Panc1 (cell line): ENCODE measurements around the gene RFT1. TPM values are rescaled to one million over a fixed set of nuclear protein-coding genes. Genes with fewer than 3 reads are reported as not detected.

ENCODE experiments used
- ATAC-seq: fragments of 200-7000 bp; cut with Tn5 transposase; 2 replicates; pipeline ENCODE4 v1.9.1; 2020; ENCODE audit warnings: mild to moderate bottlenecking, moderate library complexity
- BruUV-seq: library from RNA; stranded (reverse); fragments of 400-500 nt; replicated peaks from 2 replicates; lab custom pipeline; 2021; lab: Mats Ljungman, UMichigan
- CTCF ChIA-PET: fragments of 300-600 bp; sonication (Branson Sonifier 250); formaldehyde crosslinking; loops from one replicate; lab custom pipeline; 2022; ENCODE audit warnings: antibody characterized with exemption; lab: Charles Lee
- POLR2A ChIA-PET: fragments of 300-600 bp; sonication (Branson Sonifier 250); formaldehyde crosslinking; loops from one replicate; lab custom pipeline; 2022; ENCODE audit warnings: antibody characterized with exemption; lab: Charles Lee
- DNase-seq: peaks from one replicate; pipeline ENCODE4 v3.0.0-alpha.2; 2010; ENCODE audit warnings: low read depth, low spot score
- H3K27ac ChIP-seq: 2 replicates; pipeline ENCODE4 v1.5.1; 2011; ENCODE audit warnings: mild to moderate bottlenecking, low read length, inconsistent platforms
- H3K27me3 ChIP-seq: fragments of 200-500 bp; sonication (Bioruptor generic); 2 replicates; pipeline ENCODE4 v1.6.0; 2014; ENCODE audit warnings: low read length, inconsistent platforms; ENCODE audit not compliant: control insufficient read depth, insufficient read depth
- H3K36me3 ChIP-seq: fragments of 200-500 bp; sonication (Bioruptor generic); 2 replicates; pipeline ENCODE4 v1.5.1; 2014; ENCODE audit warnings: inconsistent platforms, mild to moderate bottlenecking, low read length, moderate library complexity; ENCODE audit not compliant: control insufficient read depth, insufficient read depth
- H3K4me1 ChIP-seq: 2 replicates; pipeline ENCODE4 v1.5.1; 2011; ENCODE audit warnings: inconsistent platforms, mild to moderate bottlenecking, low read length, moderate library complexity; ENCODE audit not compliant: control insufficient read depth, insufficient read depth
- H3K4me3 ChIP-seq, 2 experiments: 2 replicates each; pipeline ENCODE4 v1.5.1; 2011 to 2012; ENCODE audit warnings: low read depth in 2 of 2, low read length in 2 of 2, mild to moderate bottlenecking in 2 of 2, inconsistent platforms in 1 of 2, moderate library complexity in 1 of 2
- H3K9me3 ChIP-seq: fragments of 200-500 bp; sonication (Bioruptor generic); 2 replicates; pipeline ENCODE4 v1.5.1; 2014; ENCODE audit warnings: low read depth, mild to moderate bottlenecking, inconsistent platforms, low read length, moderate library complexity; ENCODE audit not compliant: control insufficient read depth, insufficient read depth
- POLR2AphosphoS5 ChIP-seq: IDR thresholded peaks from 2 replicates; pipeline ENCODE4 v1.6.1; 2012; ENCODE audit warnings: mild to moderate bottlenecking, low read depth, low read length, moderate library complexity
- SIN3A ChIP-seq: IDR thresholded peaks from 2 replicates; pipeline ENCODE4 v1.6.1; 2012; ENCODE audit warnings: low read depth, mild to moderate bottlenecking, low read length, moderate library complexity, borderline replicate concordance; ENCODE audit not compliant: insufficient read depth
- TCF7L2 ChIP-seq: IDR thresholded peaks from 2 replicates; pipeline ENCODE4 v1.6.1; 2011; ENCODE audit warnings: mild to moderate bottlenecking, low read depth, low read length, inconsistent platforms
- in situ Hi-C: cut with HindIII; loops from 2 replicates; pipeline ENCODE4 v1.10.0; 2016; ENCODE audit warnings: low sequenced_read_pairs, low pct_unique_long_range_greater_than_20kb
- intact Hi-C: fragments of 100-400 bp; cut with micrococcal nuclease; formaldehyde crosslinking; loops from one replicate; pipeline ENCODE4 v1.10.0; 2022; ENCODE audit not compliant: unreplicated experiment
- total RNA-seq: library from RNA; stranded (reverse); gene quantifications from one replicate; pipeline ENCODE4 v1.2.1, GENCODE V29; 2021; ENCODE audit not compliant: unreplicated experiment
- TF ChIP-seq, protein P1 (sequence below): fragments of 450-650 bp; IDR thresholded peaks from 2 replicates; pipeline ENCODE4 v1.5.1; 2017; ENCODE audit warnings: mild to moderate bottlenecking
- TF ChIP-seq, protein P2 (sequence below), 2 experiments: IDR thresholded peaks; 2 replicates each; pipeline ENCODE4 v1.6.1; 2011 to 2012; ENCODE audit warnings: low read depth in 2 of 2, control low read depth in 1 of 2, low read length in 1 of 2, mild to moderate bottlenecking in 1 of 2, moderate library complexity in 1 of 2; ENCODE audit not compliant: insufficient read depth in 1 of 2

Gene RFT1
- total RNA-seq, 1 experiment from 2014 or later: 21.0 TPM

DNA sequence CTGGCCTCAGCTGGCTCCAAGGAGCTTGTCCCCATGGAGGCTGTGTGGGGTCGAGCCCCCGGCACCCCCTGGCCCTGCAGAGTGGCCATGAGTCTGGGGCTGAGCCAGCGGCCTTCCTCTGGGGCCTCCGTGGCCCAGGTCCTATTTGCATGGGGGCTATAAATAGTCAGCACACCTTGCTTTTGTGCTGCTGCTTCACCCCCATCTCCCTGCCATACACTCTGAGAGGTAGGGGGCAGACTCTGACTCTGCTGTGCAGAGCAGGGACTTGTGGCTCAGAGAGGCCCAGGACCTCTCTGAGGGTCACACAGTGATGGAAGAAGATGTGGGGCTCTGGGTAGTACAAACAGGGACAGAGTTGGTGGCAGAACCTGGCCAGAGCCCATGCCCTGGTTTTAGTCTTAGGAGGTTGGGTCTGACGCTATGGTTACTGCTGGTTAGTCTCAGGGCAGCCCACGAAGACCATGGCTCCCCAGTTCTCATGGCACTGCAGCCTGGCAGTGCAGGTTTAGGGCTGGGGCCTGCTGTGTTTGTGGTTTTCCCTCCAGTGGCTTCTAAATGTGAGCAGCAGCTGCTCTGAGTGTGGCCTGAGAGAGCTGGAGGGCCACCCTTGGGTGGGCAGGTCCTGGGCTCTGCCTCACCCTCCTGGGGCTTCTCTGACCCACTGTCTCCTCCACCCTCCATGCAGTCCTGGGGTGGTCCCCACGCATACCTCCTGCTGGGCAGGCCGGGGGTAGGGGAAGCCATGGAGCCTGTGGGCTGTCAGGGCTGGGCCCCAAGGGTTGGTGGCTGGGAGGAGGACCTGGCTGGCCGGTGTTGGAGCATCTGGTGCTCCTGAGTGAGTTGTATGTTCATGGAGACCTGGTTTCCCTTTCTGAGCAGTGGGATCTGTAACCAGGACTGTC lies 44.4 kb upstream of the RFT1 start:
- H3K9me3 ChIP-seq: no peaks in the 10 kb centered on the region
- no peak overlapping the region for H3K4me3 ChIP-seq
- ChIA-PET CTCF (interaction anchor here (0.7 kb wide), 1 partner anchor 65 kb away, joined by 3 read pairs; no protein-coding TSS in a partner anchor), POLR2A (no interaction called here)
- H3K36me3 ChIP-seq: no peaks in the 10 kb centered on the region
- intact Hi-C loops: no loop called here
- H3K4me1 ChIP-seq: no peaks in the 10 kb centered on the region; the same call in 1 of the 2 replicates
- no peak for DNase-seq
- in situ Hi-C loops: no loop called here
- no peaks in the 10 kb centered on the region for H3K27me3 ChIP-seq
- no peak for ATAC-seq
- TF ChIP-seq, protein P1, sequence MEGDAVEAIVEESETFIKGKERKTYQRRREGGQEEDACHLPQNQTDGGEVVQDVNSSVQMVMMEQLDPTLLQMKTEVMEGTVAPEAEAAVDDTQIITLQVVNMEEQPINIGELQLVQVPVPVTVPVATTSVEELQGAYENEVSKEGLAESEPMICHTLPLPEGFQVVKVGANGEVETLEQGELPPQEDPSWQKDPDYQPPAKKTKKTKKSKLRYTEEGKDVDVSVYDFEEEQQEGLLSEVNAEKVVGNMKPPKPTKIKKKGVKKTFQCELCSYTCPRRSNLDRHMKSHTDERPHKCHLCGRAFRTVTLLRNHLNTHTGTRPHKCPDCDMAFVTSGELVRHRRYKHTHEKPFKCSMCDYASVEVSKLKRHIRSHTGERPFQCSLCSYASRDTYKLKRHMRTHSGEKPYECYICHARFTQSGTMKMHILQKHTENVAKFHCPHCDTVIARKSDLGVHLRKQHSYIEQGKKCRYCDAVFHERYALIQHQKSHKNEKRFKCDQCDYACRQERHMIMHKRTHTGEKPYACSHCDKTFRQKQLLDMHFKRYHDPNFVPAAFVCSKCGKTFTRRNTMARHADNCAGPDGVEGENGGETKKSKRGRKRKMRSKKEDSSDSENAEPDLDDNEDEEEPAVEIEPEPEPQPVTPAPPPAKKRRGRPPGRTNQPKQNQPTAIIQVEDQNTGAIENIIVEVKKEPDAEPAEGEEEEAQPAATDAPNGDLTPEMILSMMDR: no peak
- no peak for TF ChIP-seq POLR2AphosphoS5
- TF ChIP-seq, protein P2, sequence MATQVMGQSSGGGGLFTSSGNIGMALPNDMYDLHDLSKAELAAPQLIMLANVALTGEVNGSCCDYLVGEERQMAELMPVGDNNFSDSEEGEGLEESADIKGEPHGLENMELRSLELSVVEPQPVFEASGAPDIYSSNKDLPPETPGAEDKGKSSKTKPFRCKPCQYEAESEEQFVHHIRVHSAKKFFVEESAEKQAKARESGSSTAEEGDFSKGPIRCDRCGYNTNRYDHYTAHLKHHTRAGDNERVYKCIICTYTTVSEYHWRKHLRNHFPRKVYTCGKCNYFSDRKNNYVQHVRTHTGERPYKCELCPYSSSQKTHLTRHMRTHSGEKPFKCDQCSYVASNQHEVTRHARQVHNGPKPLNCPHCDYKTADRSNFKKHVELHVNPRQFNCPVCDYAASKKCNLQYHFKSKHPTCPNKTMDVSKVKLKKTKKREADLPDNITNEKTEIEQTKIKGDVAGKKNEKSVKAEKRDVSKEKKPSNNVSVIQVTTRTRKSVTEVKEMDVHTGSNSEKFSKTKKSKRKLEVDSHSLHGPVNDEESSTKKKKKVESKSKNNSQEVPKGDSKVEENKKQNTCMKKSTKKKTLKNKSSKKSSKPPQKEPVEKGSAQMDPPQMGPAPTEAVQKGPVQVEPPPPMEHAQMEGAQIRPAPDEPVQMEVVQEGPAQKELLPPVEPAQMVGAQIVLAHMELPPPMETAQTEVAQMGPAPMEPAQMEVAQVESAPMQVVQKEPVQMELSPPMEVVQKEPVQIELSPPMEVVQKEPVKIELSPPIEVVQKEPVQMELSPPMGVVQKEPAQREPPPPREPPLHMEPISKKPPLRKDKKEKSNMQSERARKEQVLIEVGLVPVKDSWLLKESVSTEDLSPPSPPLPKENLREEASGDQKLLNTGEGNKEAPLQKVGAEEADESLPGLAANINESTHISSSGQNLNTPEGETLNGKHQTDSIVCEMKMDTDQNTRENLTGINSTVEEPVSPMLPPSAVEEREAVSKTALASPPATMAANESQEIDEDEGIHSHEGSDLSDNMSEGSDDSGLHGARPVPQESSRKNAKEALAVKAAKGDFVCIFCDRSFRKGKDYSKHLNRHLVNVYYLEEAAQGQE (IDR thresholded peaks at IDR 0.05; ENCODE audit: insufficient read depth in 1 of 2, low read depth in 2 of 2, low read length in 1 of 2): no peak
- no peak for TF ChIP-seq TCF7L2
- TF ChIP-seq SIN3A: no peak
- BruUV-seq: no TSS peak
- no peak overlapping the region for H3K27ac ChIP-seq

DNA sequence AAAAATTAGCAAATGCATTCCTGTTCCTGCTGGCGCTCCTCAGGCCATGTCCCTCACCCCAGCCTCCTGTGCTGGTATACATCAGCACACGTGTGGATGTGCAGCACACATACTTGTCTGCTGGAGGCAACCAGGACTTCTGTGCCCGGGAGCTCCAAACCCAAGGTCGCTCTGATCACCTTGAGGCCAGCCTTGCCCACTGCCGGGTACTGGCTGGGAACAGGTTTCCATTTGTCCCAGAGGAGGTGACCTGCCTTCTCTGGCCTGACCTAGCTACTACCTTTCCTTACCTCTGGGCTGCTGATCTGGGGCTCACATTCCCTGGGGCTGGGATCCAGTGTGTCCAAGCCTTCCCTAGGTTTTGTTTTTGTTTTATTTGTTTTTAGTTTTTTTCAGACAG lies 42.9 kb upstream of the RFT1 start:
- Histone ChIP-seq H3K4me3 (no peak overlapping the region), H3K27ac (no peak overlapping the region), H3K27me3 (no peaks in the 10 kb centered on the region), H3K9me3 (no peaks in the 10 kb centered on the region), H3K4me1 (no peaks in the 10 kb centered on the region; the same call in 1 of the 2 replicates), H3K36me3 (no peaks in the 10 kb centered on the region)
- ChIA-PET POLR2A (no interaction called here), CTCF (no interaction called here)
- no peak for DNase-seq
- no peak for ATAC-seq
- intact Hi-C loops: no loop called here
- TF ChIP-seq SIN3A (no peak), POLR2AphosphoS5 (no peak), TCF7L2 (no peak)
- TF ChIP-seq, protein P1: no peak
- TF ChIP-seq, protein P2 (IDR thresholded peaks at IDR 0.05; ENCODE audit: insufficient read depth in 1 of 2, low read depth in 2 of 2, low read length in 1 of 2): no peak
- in situ Hi-C loops: no loop called here
- no TSS peak for BruUV-seq
